Right lobe of liver (tissue), 6 donors: ENCODE results near the gene SLC28A1. TPM values are rescaled to one million over a fixed set of nuclear protein-coding genes. Genes with fewer than 3 reads are reported as not detected.

Source experiments
- ATAC-seq, 4 donors: fragments of 200-7000 bp; cut with Tn5 transposase; one replicate each; pipeline ENCODE4 v1.9.1; 2020; ENCODE audit warnings: mild to moderate bottlenecking in 4 of 4, moderate library complexity in 4 of 4
- DNase-seq, 3 donors: peaks; one replicate each; pipeline ENCODE4 v3.0.0-alpha.2; 2020
- H3K27ac ChIP-seq, 3 donors: fragments of 200-600 bp; one replicate each; pipeline ENCODE4 v1.8.0; 2022
- H3K27me3 ChIP-seq, 2 donors: fragments of 200-600 bp; one replicate each; pipeline ENCODE4 v1.8.0; 2022
- H3K36me3 ChIP-seq, 4 donors: fragments of 200-600 bp; sonication (generic) in 1 of 4; one replicate each; pipeline versions ENCODE4 v1.5.1 to v1.8.0; 2017 to 2022; ENCODE audit warnings: control low read depth in 1 of 4
- H3K4me1 ChIP-seq, 4 donors: fragments of 200-600 bp; sonication (generic) in 1 of 4; one replicate each; pipeline versions ENCODE4 v1.5.1 to v1.8.0; 2017 to 2022; ENCODE audit warnings: control low read depth in 1 of 4
- H3K4me3 ChIP-seq, 3 donors: fragments of 200-600 bp; one replicate each; pipeline ENCODE4 v1.8.0; 2022
- H3K9me3 ChIP-seq, 4 donors: fragments of 200-600 bp; sonication (generic) in 1 of 4; one replicate each; pipeline versions ENCODE4 v1.5.1 to v1.8.0; 2017 to 2022; ENCODE audit warnings: control low read depth in 1 of 4
- CTCF ChIP-seq, 4 donors: fragments of 200-600 bp in 3 of 4; fragments of 450-650 bp in 1 of 4; IDR thresholded peaks; one replicate each; pipeline versions ENCODE4 v1.5.1 to v1.8.0; 2016 to 2022; ENCODE audit warnings: antibody characterized with exemption in 4 of 4, mild to moderate bottlenecking in 2 of 4
- POLR2A ChIP-seq: fragments of 450-650 bp; IDR thresholded peaks from one replicate; pipeline ENCODE4 v1.6.1; 2017; ENCODE audit warnings: antibody characterized with exemption, mild to moderate bottlenecking
- WGBS: methylation state at CpG from one replicate; pipeline ENCODE4 v1.1.6; 2018; ENCODE audit warnings: low coverage, low lambda C conversion rate; ENCODE audit not compliant: insufficient coverage; ENCODE audit errors: missing lambda C conversion rate; 5-methylcytosine and 5-hydroxymethylcytosine counted together
- intact Hi-C, 2 donors: fragments of 100-400 bp; cut with DNase I; formaldehyde crosslinking; loops; one replicate each; pipeline versions ENCODE4 v1.11.2 to v1.14.1; 2022
- total RNA-seq, 6 experiments: library from RNA; depleted of rRNA in 2 of 6; stranded (reverse); fragments of >200 nt in 2 of 6; fragmentation: NEBNext Ultra II Directional in 3 of 6; extraction: Animal tissue kit (Norgen Biotek cat#: 25700) in 3 of 6; gene quantifications; one replicate each; pipeline versions ENCODE4 v1.1.0 to v1.2.4, GENCODE V29; 2016 to 2023
- donor health status: DM: no; HTN: yes; CAD: no.
- donor health status: DM: no; HTN: no; CAD: no.
- donor health status: DM: no; HTN: no; CAD: no.
- donor health status: DM: no; HTN: yes; CAD: no.
- donor health status: DM: no; HTN: yes; CAD: no.

SLC28A1 gene
- total RNA-seq, 6 experiments from 2014 or later, result 33.2 to 75.4 (median 49.9) TPM

- no peak overlapping the region for H3K27ac ChIP-seq
- H3K9me3 ChIP-seq, result no peaks in the 10 kb centered on the region
- TF ChIP-seq CTCF (IDR thresholded peaks at IDR 0.05), result no peak
- TF ChIP-seq POLR2A, result no peak
- DNase-seq (no peak), ATAC-seq (no peak)
- WGBS, result 82% methylated on average over 4 of the region's 6 CpGs
- peaks cover 0 to 27% (median 10%) of the 10 kb centered on the region in 4 donors for H3K36me3 ChIP-seq
- H3K27me3 ChIP-seq, result no peaks in the 10 kb centered on the region
- H3K4me3 ChIP-seq, result no peak overlapping the region
- intact Hi-C loops, result no loop called here
- peaks cover 0 to 8% (median 3%) of the 10 kb centered on the region in 4 donors for H3K4me1 ChIP-seq
Measured at GRCh38 chr15:84891339-84891738, 6.9 kb downstream of the SLC28A1 start.

GRCh38 chr15:84892786-84893307 lies 8.4 kb downstream of the SLC28A1 start:
- Histone ChIP-seq H3K36me3 (peaks cover 0 to 27% (median 12%) of the 10 kb centered on the region in 4 donors), H3K27ac (no peak overlapping the region), H3K27me3 (no peaks in the 10 kb centered on the region), H3K4me1 (no peaks in the 10 kb centered on the region), H3K9me3 (no peaks in the 10 kb centered on the region), H3K4me3 (no peak overlapping the region)
- intact Hi-C loops, result no loop called here
- 100% methylated on average over 1 of the region's 10 CpGs for WGBS
- TF ChIP-seq CTCF (IDR thresholded peaks at IDR 0.05) (no peak), POLR2A (no peak)
- DNase-seq (no peak), ATAC-seq (peak in 2 of 4 donors; percentile 6 to 7)

GRCh38 chr15:84893607-84894006 lies 9.1 kb downstream of the SLC28A1 start:
- Histone ChIP-seq H3K27ac (no peak overlapping the region), H3K27me3 (no peaks in the 10 kb centered on the region), H3K9me3 (no peaks in the 10 kb centered on the region), H3K4me3 (no peak overlapping the region), H3K36me3 (peaks cover 0 to 27% (median 13%) of the 10 kb centered on the region in 4 donors), H3K4me1 (no peaks in the 10 kb centered on the region)
- intact Hi-C loops, result no loop called here
- WGBS, result 75% methylated on average over 10 of the region's 10 CpGs
- ATAC-seq (no peak), DNase-seq (no peak)
- no peak for TF ChIP-seq POLR2A
- no peak for TF ChIP-seq CTCF (IDR thresholded peaks at IDR 0.05)

- 76% methylated on average over 6 of the region's 12 CpGs for WGBS
- H3K27me3 ChIP-seq, result no peaks in the 10 kb centered on the region
- intact Hi-C loops, result no loop called here
- H3K4me1 ChIP-seq, result no peaks in the 10 kb centered on the region
- H3K4me3 ChIP-seq, result no peak overlapping the region
- TF ChIP-seq POLR2A (no peak), CTCF (IDR thresholded peaks at IDR 0.05) (no peak)
- H3K9me3 ChIP-seq, result no peaks in the 10 kb centered on the region
- H3K27ac ChIP-seq, result no peak overlapping the region
- peaks cover 0 to 27% (median 13%) of the 10 kb centered on the region in 4 donors for H3K36me3 ChIP-seq
- no peak for DNase-seq
- ATAC-seq, result peak in 2 of 4 donors; percentile 19 to 24
Measured at GRCh38 chr15:84894736-84895425, 10.4 kb downstream of the SLC28A1 start.
